ENCODE results near the gene TRIM2.

The TRIM2 gene

GRCh38 chr4:153204247-153204671, at the start of gene TRIM2:
Gene TRIM2 (plus strand): TSS chr4:153204443. CDS start chr4:153204531, 88 bp downstream.
- no peaks in the 10 kb centered on the region for H4K20me1 ChIP-seq (ENCODE audit: insufficient read depth)
- no peak within 1 kb of the TSS for H3K9ac ChIP-seq
- H3K79me2 ChIP-seq (ENCODE audit: insufficient read depth, low read depth): no peaks in the 10 kb centered on the region
- no peak within 1 kb of the TSS for H3K4me3 ChIP-seq (IDR thresholded peaks at IDR 0.05; ENCODE audit: insufficient read depth, low read depth, low read length)
- H3K36me3 ChIP-seq (ENCODE audit: insufficient read depth): no peaks in the 10 kb centered on the region
- no peak within 1 kb of the TSS for H3K4me2 ChIP-seq
- no peak for TF ChIP-seq CTCF (conservative IDR thresholded peaks at IDR 0.05; ENCODE audit: low read depth, low read length)
- H3K27me3 ChIP-seq (ENCODE audit: insufficient read depth, low read depth): no peaks in the 10 kb centered on the region
- no peak within 1 kb of the TSS for H2AFZ ChIP-seq (ENCODE audit: low read depth)
- H3K4me1 ChIP-seq (ENCODE audit: low read depth, poor library complexity, severe bottlenecking): no peaks in the 10 kb centered on the region
- H3K27ac ChIP-seq: no peak within 1 kb of the TSS

- Histone ChIP-seq H3K27ac (no peak overlapping the region), H2AFZ (ENCODE audit: low read depth) (no peak overlapping the region), H3K4me2 (no peak overlapping the region), H3K4me3 (IDR thresholded peaks at IDR 0.05; ENCODE audit: insufficient read depth, low read depth, low read length) (no peak overlapping the region), H4K20me1 (ENCODE audit: insufficient read depth) (no peaks in the 10 kb centered on the region), H3K9ac (no peak overlapping the region), H3K4me1 (ENCODE audit: low read depth, poor library complexity, severe bottlenecking) (peaks cover 15% of the 10 kb centered on the region), H3K27me3 (ENCODE audit: insufficient read depth, low read depth) (no peaks in the 10 kb centered on the region), H3K36me3 (ENCODE audit: insufficient read depth) (no peaks in the 10 kb centered on the region), H3K79me2 (ENCODE audit: insufficient read depth, low read depth) (no peaks in the 10 kb centered on the region)
- TF ChIP-seq CTCF (conservative IDR thresholded peaks at IDR 0.05; ENCODE audit: low read depth, low read length): no peak
These were observed 48.6 kb upstream of the TRIM2 start for GRCh38 chr4:153155686-153156085.

- no peak overlapping the region for H2AFZ ChIP-seq (ENCODE audit: low read depth)
- H3K4me3 ChIP-seq (IDR thresholded peaks at IDR 0.05; ENCODE audit: insufficient read depth, low read depth, low read length): no peak overlapping the region
- H3K4me2 ChIP-seq: no peak overlapping the region
- no peak overlapping the region for H3K27ac ChIP-seq
- no peaks in the 10 kb centered on the region for H4K20me1 ChIP-seq (ENCODE audit: insufficient read depth)
- no peak overlapping the region for H3K9ac ChIP-seq
- H3K27me3 ChIP-seq (ENCODE audit: insufficient read depth, low read depth): no peaks in the 10 kb centered on the region
- TF ChIP-seq CTCF (conservative IDR thresholded peaks at IDR 0.05; ENCODE audit: low read depth, low read length): no peak
- H3K36me3 ChIP-seq (ENCODE audit: insufficient read depth): no peaks in the 10 kb centered on the region
- peaks cover 15% of the 10 kb centered on the region for H3K4me1 ChIP-seq (ENCODE audit: low read depth, poor library complexity, severe bottlenecking)
- H3K79me2 ChIP-seq (ENCODE audit: insufficient read depth, low read depth): no peaks in the 10 kb centered on the region
These were observed 48.0 kb upstream of the TRIM2 start for GRCh38 chr4:153156263-153156662.

GRCh38 chr4:153156721-153157120, 47.5 kb upstream of the TRIM2 start:
- no peaks in the 10 kb centered on the region for H3K27me3 ChIP-seq (ENCODE audit: insufficient read depth, low read depth)
- H2AFZ ChIP-seq (ENCODE audit: low read depth): no peak overlapping the region
- H3K4me1 ChIP-seq (ENCODE audit: low read depth, poor library complexity, severe bottlenecking): peaks cover 15% of the 10 kb centered on the region
- H4K20me1 ChIP-seq (ENCODE audit: insufficient read depth): no peaks in the 10 kb centered on the region
- H3K9ac ChIP-seq: no peak overlapping the region
- H3K36me3 ChIP-seq (ENCODE audit: insufficient read depth): no peaks in the 10 kb centered on the region
- no peak overlapping the region for H3K27ac ChIP-seq
- H3K79me2 ChIP-seq (ENCODE audit: insufficient read depth, low read depth): no peaks in the 10 kb centered on the region
- H3K4me3 ChIP-seq (IDR thresholded peaks at IDR 0.05; ENCODE audit: insufficient read depth, low read depth, low read length): no peak overlapping the region
- no peak overlapping the region for H3K4me2 ChIP-seq
- TF ChIP-seq CTCF (conservative IDR thresholded peaks at IDR 0.05; ENCODE audit: low read depth, low read length): no peak
